Measurements from ENCODE around the gene BPIFB1.

GRCh38 chr20:33325350-33325749 is 42.3 kb downstream of the BPIFB1 start:
- TF ChIP-seq ZNF274 (IDR thresholded peaks at IDR 0.05; ENCODE audit: low read depth, low read length) (no peak), YY1 (IDR thresholded peaks at IDR 0.05; ENCODE audit: insufficient read depth, insufficient read length) (no peak), SUZ12 (IDR thresholded peaks at IDR 0.05; ENCODE audit: extremely low read depth, insufficient read depth, insufficient read length) (no peak)
